Effector CD8-positive, alpha-beta T cell (primary cell): ENCODE results near the gene SNRNP40.

Source experiments
- DNase-seq: peaks from one replicate; lab custom pipeline; 2025; lab: John Stamatoyannopoulos, UW

Gene SNRNP40

DNA sequence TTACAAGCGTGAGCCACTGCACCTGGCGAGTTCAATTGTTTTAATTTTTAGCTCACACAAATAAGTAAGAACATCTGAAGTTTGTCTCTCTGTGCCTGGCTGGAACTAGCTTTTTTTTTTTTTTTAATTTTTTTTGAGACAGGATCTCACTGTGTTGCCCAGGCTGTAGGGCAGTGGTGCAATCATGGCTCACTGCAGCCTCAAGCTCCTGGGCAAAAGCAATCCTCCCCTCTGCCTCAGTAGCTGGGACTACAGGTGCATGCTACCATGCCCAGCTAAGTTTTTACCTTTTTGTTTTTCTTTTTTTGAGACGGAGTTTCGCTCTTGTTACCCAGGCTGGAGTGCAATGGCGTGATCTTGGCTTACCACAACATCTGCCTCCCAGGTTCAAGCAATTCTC lies 64.8 kb downstream of the SNRNP40 start:
- no peak for DNase-seq

DNA sequence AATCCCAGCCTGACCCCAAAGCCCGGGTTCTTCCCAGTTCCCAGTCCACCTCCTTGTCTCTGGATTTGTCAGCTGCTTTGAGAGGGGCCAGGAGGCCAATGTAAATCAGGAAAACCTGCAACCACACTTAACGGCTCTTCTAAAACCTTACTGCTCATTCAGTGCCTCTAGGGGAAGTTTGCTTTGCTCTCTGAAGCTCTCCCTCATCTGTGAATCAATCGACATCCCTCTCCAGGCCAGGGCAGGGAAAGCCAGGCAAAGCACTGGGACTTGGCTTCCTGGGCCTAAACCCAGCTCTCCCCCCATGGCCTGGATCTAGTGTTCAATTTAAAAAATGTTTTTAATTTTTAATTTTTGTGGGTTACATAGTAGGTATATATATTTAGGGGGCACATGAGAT lies 66.2 kb downstream of the SNRNP40 start:
- no peak for DNase-seq

DNA sequence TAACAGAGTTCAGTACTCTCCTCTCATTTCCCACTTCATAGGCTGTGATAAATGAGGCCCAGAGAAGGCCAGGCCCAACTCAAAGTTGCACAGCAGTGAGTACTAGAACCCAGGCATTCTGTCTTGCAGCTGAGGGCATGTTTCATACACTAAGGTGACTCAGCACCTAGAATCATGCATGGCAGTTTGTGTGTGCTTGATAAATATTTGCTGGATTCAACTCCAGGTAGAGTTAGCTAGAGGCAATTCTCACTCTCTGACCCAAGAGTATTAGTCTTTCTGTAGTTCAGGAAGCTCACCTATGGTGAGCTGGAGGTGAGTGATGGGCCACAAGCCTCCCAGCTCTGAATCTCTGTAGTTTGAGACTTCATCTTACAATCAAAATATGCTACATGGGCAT lies 67.6 kb downstream of the SNRNP40 start:
- no peak for DNase-seq

DNA sequence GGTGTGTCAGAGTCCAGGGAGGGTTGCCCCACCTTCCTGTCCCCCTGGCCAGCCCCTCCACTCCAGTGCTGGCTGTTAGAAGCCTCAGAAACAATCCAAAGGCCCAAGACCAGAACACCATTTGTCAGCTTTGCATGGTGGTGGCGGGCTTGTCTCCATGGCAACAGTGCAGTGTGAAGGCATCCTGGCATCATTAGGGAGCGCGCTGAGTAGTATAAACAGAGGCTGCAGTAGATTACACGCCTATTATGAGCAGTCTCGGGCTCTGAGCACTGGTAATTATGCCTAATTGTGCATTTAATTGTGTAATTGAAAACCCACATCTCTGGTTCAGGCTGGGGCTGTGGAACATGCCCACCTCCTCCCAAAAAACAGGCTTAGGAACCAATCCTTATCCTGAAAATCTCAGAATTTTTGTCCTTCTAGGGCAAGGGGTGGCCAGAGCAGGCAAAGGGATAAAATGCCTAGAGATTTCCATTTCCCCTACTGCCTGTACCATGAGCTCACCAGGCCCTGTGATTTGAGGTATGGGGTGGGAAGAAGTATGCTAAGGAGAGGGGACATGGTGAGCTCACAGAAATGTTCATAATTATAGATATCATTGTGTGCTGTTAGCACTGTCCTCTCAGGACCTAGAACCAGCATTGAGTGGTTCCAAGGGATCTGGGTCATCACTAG lies 68.6 kb downstream of the SNRNP40 start:
- no peak for DNase-seq

DNA sequence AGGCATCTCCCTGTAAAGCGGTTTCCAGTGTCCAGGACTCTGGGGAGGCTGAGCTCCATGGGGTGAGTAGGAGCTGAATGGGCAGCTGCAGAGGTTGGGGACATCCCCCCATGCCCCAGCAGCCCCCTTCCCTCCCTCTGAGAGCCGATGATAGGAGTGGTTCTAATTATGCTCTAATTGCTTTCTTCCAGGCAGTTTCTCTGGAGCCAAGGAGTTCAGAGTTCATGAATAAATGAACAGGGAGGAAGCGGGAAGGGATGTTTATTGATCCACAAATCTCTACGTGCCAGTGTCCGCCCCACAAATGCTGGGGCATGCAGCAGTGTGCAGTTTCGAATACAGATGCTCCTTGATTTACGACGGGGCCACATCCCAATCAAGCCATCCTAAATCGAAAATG lies 72.5 kb downstream of the SNRNP40 start:
- DNase-seq: no peak

DNA sequence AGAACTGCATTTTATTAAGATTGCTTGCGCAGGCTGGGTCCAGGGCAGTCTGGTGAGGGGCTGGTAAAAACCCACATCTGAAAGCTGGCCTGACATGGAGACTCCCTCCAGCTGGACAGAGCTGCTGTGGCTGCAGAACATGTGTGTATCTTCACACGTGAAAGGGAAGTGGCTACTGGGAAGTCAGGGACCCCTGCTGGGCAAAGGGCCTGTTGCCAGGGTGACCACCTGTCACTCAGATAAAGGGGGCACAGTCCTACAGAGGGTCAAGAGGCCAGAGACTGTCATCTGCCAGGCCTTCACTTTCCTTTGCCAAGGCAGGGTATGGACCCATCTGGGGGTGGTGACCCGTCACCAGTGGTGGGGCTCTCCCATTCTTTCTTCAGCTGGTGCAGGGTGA lies 74.4 kb downstream of the SNRNP40 start:
- DNase-seq: no peak

DNA sequence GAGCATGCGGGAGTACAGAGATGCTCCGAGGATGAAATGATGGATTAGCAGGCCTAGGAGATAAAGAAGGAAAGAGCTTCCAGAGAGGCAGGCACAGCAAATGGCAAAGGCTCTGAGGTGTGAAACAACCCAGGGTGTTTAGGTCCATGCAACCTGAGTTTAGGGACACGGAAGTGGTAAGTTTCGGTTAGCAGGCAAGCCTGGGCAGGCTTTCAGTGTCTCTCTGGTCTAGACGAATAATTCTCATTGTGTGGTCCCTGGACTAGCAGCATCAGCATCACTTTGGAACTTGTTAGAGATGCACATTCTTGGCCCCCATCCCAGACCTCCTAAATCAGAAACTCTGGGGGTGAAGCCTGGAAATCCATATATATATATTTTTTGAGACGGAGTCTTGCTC lies 75.5 kb downstream of the SNRNP40 start:
- no peak for DNase-seq

DNA sequence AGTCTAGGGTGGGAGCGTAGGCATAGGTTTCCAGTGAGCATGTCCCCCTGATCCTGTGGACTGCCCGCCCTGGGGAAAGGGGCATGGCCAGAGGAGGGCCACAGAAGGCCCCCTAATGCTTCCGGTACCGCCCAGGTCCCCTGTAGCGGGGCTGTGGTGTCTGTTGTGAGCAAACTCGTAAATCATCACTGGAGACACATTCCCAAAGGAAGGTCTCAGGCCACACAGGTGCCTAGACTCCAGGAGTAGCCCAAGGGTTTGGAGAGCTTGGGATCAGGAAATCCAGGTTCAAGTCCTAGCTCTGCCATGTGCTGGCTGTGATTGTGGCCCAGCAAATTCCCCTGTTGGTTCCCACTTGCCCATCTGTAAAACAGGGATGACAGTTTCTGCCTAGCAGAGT lies 77.1 kb downstream of the SNRNP40 start:
- no peak for DNase-seq

DNA sequence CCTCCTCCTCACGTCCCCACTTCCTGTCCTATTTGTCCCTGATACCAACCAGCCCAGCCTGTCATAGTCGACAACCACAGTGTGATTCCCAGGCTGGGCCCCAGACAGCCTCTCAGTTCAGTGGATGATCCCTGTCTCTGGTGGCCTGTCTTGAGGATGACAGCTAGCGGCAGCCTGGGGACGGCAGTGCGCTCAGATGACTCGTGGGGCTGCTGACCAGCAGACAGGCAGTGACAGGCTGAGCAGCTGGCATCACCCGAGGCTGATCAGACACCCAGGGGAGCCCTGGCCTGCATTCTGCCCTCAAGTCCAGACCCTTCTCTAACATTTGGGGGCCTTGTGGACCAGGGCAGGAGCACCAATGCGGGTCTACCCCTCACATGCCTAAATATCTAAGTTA lies 77.9 kb downstream of the SNRNP40 start:
- DNase-seq: no peak

DNA sequence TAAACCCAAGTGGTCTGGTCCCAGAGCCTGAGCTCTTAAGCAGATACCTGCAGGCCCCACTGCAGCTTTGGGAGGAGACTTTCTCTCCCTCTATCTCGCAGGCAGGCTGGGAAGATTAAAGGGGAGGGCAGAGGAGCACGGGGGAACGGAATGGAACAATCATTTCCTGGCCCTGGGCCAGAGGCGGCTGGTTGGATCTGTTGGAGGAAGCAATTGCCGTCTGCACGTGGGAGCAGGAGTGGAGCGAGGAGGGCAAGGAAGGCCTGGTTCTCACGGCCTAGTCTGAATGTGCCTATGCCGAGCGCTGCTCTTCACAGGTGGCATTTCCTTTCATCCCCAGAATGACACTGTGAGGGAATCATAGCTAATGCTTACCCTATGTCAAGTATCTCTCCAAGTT lies 80.6 kb downstream of the SNRNP40 start:
- no peak for DNase-seq

DNA sequence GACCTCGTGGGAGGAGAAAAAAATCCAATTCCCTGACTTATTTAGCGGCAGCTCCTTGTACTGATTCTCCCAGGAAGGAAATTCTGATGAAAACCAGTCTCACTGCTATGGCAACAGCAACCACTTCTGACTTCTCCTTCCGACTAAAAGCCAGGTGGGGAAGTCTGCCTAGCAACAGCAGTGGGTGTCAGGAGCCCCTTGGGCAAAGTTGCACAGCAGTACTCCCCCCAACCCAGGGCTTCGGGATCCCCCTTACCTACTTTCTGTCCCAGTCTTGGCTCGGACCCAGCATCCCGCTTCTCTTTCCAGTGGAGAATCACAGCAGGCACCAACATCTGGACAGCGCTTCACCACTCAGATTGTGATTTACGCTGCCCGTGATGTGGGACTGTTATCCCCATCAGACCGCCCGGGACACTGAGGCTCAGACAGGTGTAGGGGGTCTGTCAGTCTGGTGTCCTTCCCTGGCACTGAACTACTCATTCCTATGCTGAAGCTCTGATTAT lies 81.5 kb downstream of the SNRNP40 start:
- DNase-seq: no peak

DNA sequence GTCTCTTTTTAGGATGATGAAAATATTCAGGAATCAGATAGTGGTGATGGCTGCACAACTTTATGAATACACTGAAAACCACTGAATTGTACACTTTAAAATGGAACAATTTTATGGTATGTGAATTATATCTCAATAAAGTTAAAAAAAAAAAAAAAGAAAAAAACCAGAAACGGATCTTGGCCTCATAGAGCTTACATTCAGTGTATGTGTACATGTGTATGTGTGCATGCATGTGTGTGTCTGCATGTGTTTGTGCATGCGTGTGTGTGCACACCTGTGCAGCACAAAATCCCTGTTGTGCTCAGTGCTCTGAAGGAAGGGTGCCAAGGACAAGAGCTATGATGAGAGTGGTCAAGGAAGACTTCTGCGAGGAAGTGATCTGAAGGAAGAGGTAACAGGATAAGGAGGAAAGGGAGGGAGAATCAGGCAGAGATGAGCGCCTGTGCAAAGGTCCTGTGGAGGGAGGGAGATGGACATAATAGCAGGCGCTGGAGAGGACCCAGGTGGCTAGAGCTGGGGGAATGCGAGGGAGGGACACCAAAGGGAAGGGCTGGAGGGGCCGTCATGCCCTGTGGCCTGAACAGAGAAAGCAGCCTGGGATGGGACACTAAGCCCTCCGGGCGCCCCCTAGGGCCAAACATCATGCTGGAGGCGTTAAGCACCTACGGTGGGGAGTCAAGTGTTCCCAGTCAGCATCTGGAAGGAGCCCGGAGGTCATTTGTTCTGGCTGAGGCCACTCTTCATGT lies 82.1 kb downstream of the SNRNP40 start:
- DNase-seq: no peak
